K562 (cell line): Measurements from ENCODE around the gene STRA6. TPM values are rescaled to one million over a fixed set of nuclear protein-coding genes. Genes with fewer than 3 reads are reported as not detected.

Experiments
- ATAC-seq: fragments of 200-7000 bp; cut with Tn5 transposase; 3 replicates; pipeline ENCODE4 v1.9.1; 2020; ENCODE audit warnings: moderate library complexity
- BruUV-seq: library from RNA; stranded (reverse); fragments of 400-500 nt; replicated peaks from 2 replicates; lab custom pipeline; 2021; lab: Mats Ljungman, UMichigan
- CTCF ChIA-PET: fragments of 300-600 bp; formaldehyde crosslinking; extraction: SDS; loops from one replicate; lab custom pipeline; 2021; ENCODE audit warnings: low intra/inter-chr PET ratio; lab: Yijun Ruan, JAX
- POLR2A ChIA-PET: fragments of 300-600, 350-650 bp; sonication (Branson Sonifier 250); formaldehyde crosslinking; extraction: SDS; loops from one replicate; lab custom pipeline; 2021; ENCODE audit warnings: antibody characterized with exemption, inconsistent platforms; lab: Yijun Ruan, JAX
- DNase-seq, 4 experiments: peaks; one replicate each; pipeline versions ENCODE4 v3.0.0 to v3.0.0-alpha.2; 2011 to 2018; ENCODE audit warnings: low spot score in 3 of 4, mixed read lengths in 3 of 4; ENCODE audit errors: extremely low read depth in 1 of 4
- FAIRE-seq: peaks from 2 replicates; lab custom pipeline; 2011; peaks lifted over from hg19 to GRCh38; lab: Jason Lieb, UNC
- H2AFZ ChIP-seq: 2 replicates; pipeline ENCODE4 v1.6.0; 2011; ENCODE audit warnings: low read depth, low read length, control low read depth, inconsistent platforms
- H3K27ac ChIP-seq: fragments of 200-600 bp; 3 replicates; pipeline ENCODE4 v1.8.0; 2011; ENCODE audit warnings: low read depth, mild to moderate bottlenecking, control low read depth, inconsistent platforms, low read length, moderate library complexity, mixed read lengths; ENCODE audit errors: extremely low read depth
- H3K27me3 ChIP-seq, 2 experiments: fragments of 300-600 bp in 1 of 2; 2 replicates in 1 of 2; 3 replicates in 1 of 2; pipeline versions ENCODE4 v1.6.0 to v1.8.0; 2011; ENCODE audit warnings: inconsistent platforms in 2 of 2, low read length in 2 of 2, mild to moderate bottlenecking in 1 of 2, mixed read lengths in 1 of 2, moderate library complexity in 1 of 2; ENCODE audit not compliant: control insufficient read depth in 2 of 2, insufficient read depth in 2 of 2
- H3K36me3 ChIP-seq: fragments of 300-600 bp; 3 replicates; pipeline ENCODE4 v1.8.0; 2011; ENCODE audit warnings: mild to moderate bottlenecking, low read length, inconsistent platforms; ENCODE audit not compliant: control insufficient read depth, insufficient read depth
- H3K4me1 ChIP-seq, 2 experiments: fragments of 200-600 bp in 1 of 2; replicated peaks in 1 of 2; 2 replicates in 1 of 2; 3 replicates in 1 of 2; pipeline versions ENCODE4 v1.5.1 to v1.8.0; 2011; ENCODE audit warnings: inconsistent platforms in 2 of 2, low read length in 2 of 2, mild to moderate bottlenecking in 1 of 2, mixed read lengths in 1 of 2, moderate library complexity in 1 of 2; ENCODE audit not compliant: control insufficient read depth in 2 of 2, insufficient read depth in 2 of 2
- H3K4me2 ChIP-seq: 2 replicates; pipeline ENCODE4 v1.6.1; 2011; ENCODE audit warnings: low read length, control low read depth, inconsistent platforms, mixed read lengths; ENCODE audit not compliant: insufficient read depth
- H3K4me3 ChIP-seq: fragments of 200-600 bp; sonication (generic), shearing (Covaris generic); 2 replicates; pipeline ENCODE4 v1.5.1; 2016; ENCODE audit warnings: control low read depth, inconsistent platforms
- H3K79me2 ChIP-seq: fragments of 200-600 bp; 3 replicates; pipeline ENCODE4 v1.8.0; 2011; ENCODE audit warnings: low read length, inconsistent platforms; ENCODE audit not compliant: control insufficient read depth, insufficient read depth
- H3K9ac ChIP-seq, 2 experiments: 2 replicates each; pipeline versions ENCODE4 v1.6.0 to v1.6.1; 2011; ENCODE audit warnings: low read depth in 2 of 2, low read length in 2 of 2, control low read depth in 1 of 2, inconsistent platforms in 1 of 2, mild to moderate bottlenecking in 1 of 2, mixed read lengths in 1 of 2; ENCODE audit not compliant: insufficient read depth in 1 of 2
- H3K9me1 ChIP-seq: one replicate; pipeline ENCODE4 v1.6.0; 2011; ENCODE audit warnings: inconsistent platforms, mild to moderate bottlenecking, low read length, moderate library complexity; ENCODE audit not compliant: control insufficient read depth, insufficient read depth
- H3K9me3 ChIP-seq: replicated peaks from 2 replicates; pipeline ENCODE4 v1.5.1; 2011; ENCODE audit warnings: low read depth, low read length, inconsistent platforms; ENCODE audit not compliant: control insufficient read depth, insufficient read depth
- H4K20me1 ChIP-seq: replicated peaks from 2 replicates; pipeline ENCODE4 v1.6.1; 2011; ENCODE audit warnings: low read length, inconsistent platforms, mixed read lengths; ENCODE audit not compliant: control insufficient read depth, insufficient read depth
- GATAD2B ChIP-seq: fragments of 450-650 bp; IDR thresholded peaks from 2 replicates; pipeline ENCODE4 v1.6.1; 2017; ENCODE audit warnings: mild to moderate bottlenecking, borderline replicate concordance
- HDGF ChIP-seq: fragments of 450-650 bp; IDR thresholded peaks from 2 replicates; pipeline ENCODE4 v1.6.1; 2016
- MED1 ChIP-seq: sonication (generic); formaldehyde crosslinking; IDR thresholded peaks from 2 replicates; pipeline ENCODE4 v1.8.1; 2023; ENCODE audit warnings: missing genetic modification reagents, borderline replicate concordance
- POLR3A ChIP-seq: IDR thresholded peaks from 2 replicates; pipeline ENCODE4 v1.6.1; 2011; ENCODE audit warnings: borderline replicate concordance, mild to moderate bottlenecking, moderate library complexity; ENCODE audit not compliant: insufficient read length, insufficient read depth; ENCODE audit errors: extremely low read depth
- PRDM10 ChIP-seq: fragments of 450-650 bp; IDR thresholded peaks from 2 replicates; pipeline ENCODE4 v1.6.1; 2018; ENCODE audit not compliant: partially characterized antibody
- RBM14 ChIP-seq: fragments of 200-400 bp; formaldehyde crosslinking; IDR thresholded peaks from 2 replicates; pipeline ENCODE4 v1.6.1; 2018; ENCODE audit warnings: low read depth, mild to moderate bottlenecking, low read length, moderate library complexity, borderline replicate concordance; ENCODE audit not compliant: insufficient read depth
- RUNX1 ChIP-seq: sonication (generic); IDR thresholded peaks from 2 replicates; pipeline ENCODE4 v1.6.1; 2016; ENCODE audit warnings: antibody characterized with exemption, low read depth
- U2AF2 ChIP-seq: fragments of 200-400 bp; formaldehyde crosslinking; optimal IDR thresholded peaks from 2 replicates; pipeline ENCODE3; 2017; ENCODE audit warnings: low read depth, mild to moderate bottlenecking, low read length
- ZBTB11 ChIP-seq, 3 experiments: fragments of 200-800 bp in 1 of 3; fragments of 250-450 bp in 1 of 3; fragments of 450-650 bp in 1 of 3; sonication (Bioruptor Pico) in 1 of 3; sonication (Bioruptor generic) in 1 of 3; formaldehyde crosslinking in 1 of 3; IDR thresholded peaks; 2 replicates each; pipeline versions ENCODE4 v1.6.1 to v1.8.0; 2016 to 2022; ENCODE audit warnings: mild to moderate bottlenecking in 2 of 3, missing genetic modification characterization in 2 of 3, missing compliant biosample characterization in 1 of 3, moderate library complexity in 1 of 3
- ZNF436 ChIP-seq: fragments of 250-450, 450-650 bp; sonication (Bioruptor Pico); formaldehyde crosslinking; IDR thresholded peaks from 2 replicates; pipeline ENCODE4 v1.7.0; 2020; ENCODE audit warnings: mild to moderate bottlenecking
- ZNF583 ChIP-seq: fragments of 250-450 bp; sonication (Bioruptor Pico); IDR thresholded peaks from 2 replicates; pipeline ENCODE4 v1.4.0; 2020
- WGBS: fragments of 100-300 bp; shearing (Covaris generic); methylation state at CpG from one replicate; pipeline ENCODE4 v1.1.6; 2016; ENCODE audit warnings: low coverage, mixed read lengths; ENCODE audit not compliant: insufficient coverage; ENCODE audit errors: missing lambda C conversion rate; 5-methylcytosine and 5-hydroxymethylcytosine counted together
- in situ Hi-C: fragments of 300-500 bp; cut with MboI; formaldehyde crosslinking; loops from 4 replicates; pipeline ENCODE4 v1.15.0; 2018; ENCODE audit warnings: inconsistent platforms, mixed read lengths
- intact Hi-C: fragments of 100-400 bp; cut with micrococcal nuclease; formaldehyde crosslinking; loops from 2 replicates; pipeline ENCODE4 v1.14.2; 2022
- polyA plus RNA-seq, 8 experiments: library from polyadenylated mRNA; depleted of rRNA in 4 of 8; stranded (reverse) in 5 of 8; unstranded in 3 of 8; fragments of >200 nt; fragmentation: Nextera tagmentation in 2 of 8; fragmentation: Illumina TruSeq in 1 of 8; extraction: Ambion mirVana in 2 of 8; extraction: Trizol in 1 of 8; gene quantifications; 2 replicates each; pipeline versions ENCODE4 v1.2.1 to v1.2.3, GENCODE V29; 2011 to 2014; ENCODE audit warnings: inconsistent platforms in 1 of 8, missing spikeins in 1 of 8
- total RNA-seq, 7 experiments: library from RNA; depleted of rRNA in 6 of 7; stranded (reverse); fragments of >200 nt in 6 of 7; fragmentation: Illumina TruSeq in 2 of 7; extraction: Trizol in 2 of 7; gene quantifications; 2 replicates each; pipeline versions ENCODE4 v1.2.1 to v1.2.3, GENCODE V29; 2011 to 2021; ENCODE audit warnings: low replicate concordance in 1 of 7
- TF ChIP-seq, protein P1 (sequence below): fragments of 450-650 bp; formaldehyde crosslinking; IDR thresholded peaks from 2 replicates; pipeline ENCODE4 v1.4.0; 2020; ENCODE audit warnings: mild to moderate bottlenecking, mixed read lengths

STRA6 gene
- total and polyA plus RNA-seq, 9 of the 15 experiments (the other 6 are each of a cell fraction or from before 2014, with no cell fraction given) = 0.04 to 2.0 (median 0.43) TPM; not detected in 2

DNA sequence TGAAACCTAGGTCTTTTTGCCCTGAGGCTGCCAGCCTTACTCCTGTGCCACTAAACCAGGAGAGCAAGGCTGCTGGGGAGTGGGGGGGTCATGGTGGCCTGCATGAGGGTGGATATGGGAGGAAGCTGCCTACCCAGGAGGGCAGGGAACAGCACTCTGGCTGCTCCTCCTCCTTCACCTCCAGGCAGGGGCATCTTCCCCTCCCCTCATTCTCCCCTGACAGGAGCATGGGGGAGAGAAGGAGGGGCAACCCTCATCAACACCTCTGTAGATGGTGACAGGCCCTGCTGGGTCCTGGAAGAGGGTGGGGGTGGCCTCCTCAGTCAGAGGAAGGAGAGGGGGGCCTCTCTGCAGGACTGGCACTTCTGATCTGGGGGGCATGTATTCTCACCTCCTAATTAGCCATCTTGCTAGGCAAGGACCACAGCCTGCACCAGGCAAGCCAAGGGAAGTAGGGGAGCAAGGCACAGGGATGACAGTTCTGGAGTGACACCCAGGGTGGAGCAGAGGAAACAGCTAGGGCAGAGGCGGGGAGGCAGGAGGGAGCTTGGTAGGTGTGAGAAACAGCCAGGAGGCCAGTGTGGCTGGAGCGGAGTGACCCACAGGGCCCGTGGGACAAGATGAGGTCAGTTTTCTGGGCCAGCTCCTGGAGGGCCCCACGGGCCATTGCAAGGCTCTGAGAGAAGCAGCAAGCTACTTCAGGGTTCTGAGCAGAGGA, 38.5 kb upstream of the STRA6 start:
- H3K4me1 ChIP-seq = peaks cover 0 to 3% of the 10 kb centered on the region in 2 experiments; a peak in 1 of 5 replicates
- H3K27me3 ChIP-seq = peaks cover 13 to 45% of the 10 kb centered on the region in 2 experiments; a peak in 4 of 5 replicates
- DNase-seq = no peak
- no peak overlapping the region for H2AFZ ChIP-seq
- in situ Hi-C loops = no loop called here
- H3K4me3 ChIP-seq = no peak overlapping the region
- H3K36me3 ChIP-seq = no peaks in the 10 kb centered on the region
- no peaks in the 10 kb centered on the region for H4K20me1 ChIP-seq
- no peak overlapping the region for H3K4me2 ChIP-seq
- ChIA-PET POLR2A (interaction anchor here (0.7 to 1.2 kb wide), 2 partner anchors 43 to 54 kb away, joined by 3 read pairs; no protein-coding TSS in a partner anchor), CTCF (no interaction called here)
- no peak for FAIRE-seq
- WGBS = 0% methylated on average over 4 of the region's 4 CpGs
- BruUV-seq = no TSS peak
- no peaks in the 10 kb centered on the region for H3K79me2 ChIP-seq
- no peaks in the 10 kb centered on the region for H3K9me3 ChIP-seq
- H3K27ac ChIP-seq = no peak overlapping the region
- intact Hi-C loops = loop anchor here (10.0 kb wide), 1 partner anchor 54 kb away; no protein-coding TSS in a partner anchor
- no peak for ATAC-seq
- H3K9ac ChIP-seq = no peak overlapping the region
- no peaks in the 10 kb centered on the region for H3K9me1 ChIP-seq
- no peak for TF ChIP-seq PRDM10
- TF ChIP-seq HDGF = no peak
- no peak for TF ChIP-seq U2AF2
- TF ChIP-seq ZNF436 = no peak
- TF ChIP-seq RUNX1 = no peak
- TF ChIP-seq GATAD2B = no peak
- TF ChIP-seq, protein P1, sequence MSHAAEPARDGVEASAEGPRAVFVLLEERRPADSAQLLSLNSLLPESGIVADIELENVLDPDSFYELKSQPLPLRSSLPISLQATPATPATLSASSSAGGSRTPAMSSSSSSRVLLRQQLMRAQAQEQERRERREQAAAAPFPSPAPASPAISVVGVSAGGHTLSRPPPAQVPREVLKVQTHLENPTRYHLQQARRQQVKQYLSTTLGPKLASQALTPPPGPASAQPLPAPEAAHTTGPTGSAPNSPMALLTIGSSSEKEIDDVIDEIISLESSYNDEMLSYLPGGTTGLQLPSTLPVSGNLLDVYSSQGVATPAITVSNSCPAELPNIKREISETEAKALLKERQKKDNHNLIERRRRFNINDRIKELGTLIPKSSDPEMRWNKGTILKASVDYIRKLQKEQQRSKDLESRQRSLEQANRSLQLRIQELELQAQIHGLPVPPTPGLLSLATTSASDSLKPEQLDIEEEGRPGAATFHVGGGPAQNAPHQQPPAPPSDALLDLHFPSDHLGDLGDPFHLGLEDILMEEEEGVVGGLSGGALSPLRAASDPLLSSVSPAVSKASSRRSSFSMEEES (CRISPR knock-in tag) = no peak
- TF ChIP-seq RBM14 = no peak
- TF ChIP-seq MED1 = no peak
- no peak for TF ChIP-seq POLR3A
- no peak for TF ChIP-seq ZBTB11 (CRISPR knock-in tag; IDR thresholded peaks at IDR 0.05)
- no peak for TF ChIP-seq ZNF583 (CRISPR knock-in tag)
